DMS153 treated with DMSO at 0.1 percent for 48 hours (cell line): ENCODE data around the gene ZNF541.
"Not testable (repeated sequence)": the region's sequence is repeated elsewhere in the genome, so short reads cannot be mapped to it uniquely, and the experiment has no call there.

Source experiments
- DNase-seq: peaks from one replicate; lab custom pipeline; 2025; ENCODE audit not compliant: unreplicated experiment; lab: John Stamatoyannopoulos, UW

ZNF541 gene

GRCh38 chr19:47599671-47600245 lies 26.8 kb upstream of the ZNF541 start:
- DNase-seq, result not testable (repeated sequence)

GRCh38 chr19:47598407-47599349 lies 25.7 kb upstream of the ZNF541 start:
- no peak for DNase-seq

- no peak for DNase-seq
These were observed 23.0 kb upstream of the ZNF541 start for GRCh38 chr19:47595944-47596343.

- no peak for DNase-seq
These were observed 20.9 kb upstream of the ZNF541 start for GRCh38 chr19:47593860-47594259.

GRCh38 chr19:47589824-47590223 lies 16.9 kb upstream of the ZNF541 start:
- DNase-seq, result no peak

- no peak for DNase-seq
These were observed 14.3 kb upstream of the ZNF541 start for GRCh38 chr19:47587295-47587694.

- not testable (repeated sequence) for DNase-seq
These were observed 10.2 kb upstream of the ZNF541 start for GRCh38 chr19:47583161-47583560.

GRCh38 chr19:47582320-47582909 lies 9.5 kb upstream of the ZNF541 start:
- DNase-seq, result no peak

- DNase-seq, result no peak
These were observed 8.8 kb upstream of the ZNF541 start for GRCh38 chr19:47581605-47582319.

GRCh38 chr19:47580397-47580796 lies 7.4 kb upstream of the ZNF541 start:
- no peak for DNase-seq

- no peak for DNase-seq
These were observed 313 bp downstream of the ZNF541 start for GRCh38 chr19:47572635-47573034.

GRCh38 chr19:47569331-47569730 lies 3.6 kb downstream of the ZNF541 start:
- no peak for DNase-seq

GRCh38 chr19:47564081-47564480 lies 8.9 kb downstream of the ZNF541 start:
- no peak for DNase-seq

GRCh38 chr19:47561440-47562057 lies 11.4 kb downstream of the ZNF541 start:
- no peak for DNase-seq

GRCh38 chr19:47560999-47561398 lies 11.9 kb downstream of the ZNF541 start:
- DNase-seq, result no peak

GRCh38 chr19:47550129-47550528 lies 22.8 kb downstream of the ZNF541 start:
- DNase-seq, result no peak

GRCh38 chr19:47549261-47549862 lies 23.6 kb downstream of the ZNF541 start:
- no peak for DNase-seq

- no peak for DNase-seq
These were observed 25.7 kb downstream of the ZNF541 start for GRCh38 chr19:47547199-47547598.

- no peak for DNase-seq
These were observed 27.6 kb downstream of the ZNF541 start for GRCh38 chr19:47545061-47545948.

GRCh38 chr19:47544476-47544875 lies 28.5 kb downstream of the ZNF541 start:
- DNase-seq, result no peak
